GM21447 (cell line): ENCODE data around the gene CD46.

Experiments
- ATAC-seq: cut with Tn5 transposase; IDR thresholded peaks from one replicate; pipeline ENCODE4 v1.9.1; 2021; ENCODE audit not compliant: unreplicated experiment

CD46 gene

DNA sequence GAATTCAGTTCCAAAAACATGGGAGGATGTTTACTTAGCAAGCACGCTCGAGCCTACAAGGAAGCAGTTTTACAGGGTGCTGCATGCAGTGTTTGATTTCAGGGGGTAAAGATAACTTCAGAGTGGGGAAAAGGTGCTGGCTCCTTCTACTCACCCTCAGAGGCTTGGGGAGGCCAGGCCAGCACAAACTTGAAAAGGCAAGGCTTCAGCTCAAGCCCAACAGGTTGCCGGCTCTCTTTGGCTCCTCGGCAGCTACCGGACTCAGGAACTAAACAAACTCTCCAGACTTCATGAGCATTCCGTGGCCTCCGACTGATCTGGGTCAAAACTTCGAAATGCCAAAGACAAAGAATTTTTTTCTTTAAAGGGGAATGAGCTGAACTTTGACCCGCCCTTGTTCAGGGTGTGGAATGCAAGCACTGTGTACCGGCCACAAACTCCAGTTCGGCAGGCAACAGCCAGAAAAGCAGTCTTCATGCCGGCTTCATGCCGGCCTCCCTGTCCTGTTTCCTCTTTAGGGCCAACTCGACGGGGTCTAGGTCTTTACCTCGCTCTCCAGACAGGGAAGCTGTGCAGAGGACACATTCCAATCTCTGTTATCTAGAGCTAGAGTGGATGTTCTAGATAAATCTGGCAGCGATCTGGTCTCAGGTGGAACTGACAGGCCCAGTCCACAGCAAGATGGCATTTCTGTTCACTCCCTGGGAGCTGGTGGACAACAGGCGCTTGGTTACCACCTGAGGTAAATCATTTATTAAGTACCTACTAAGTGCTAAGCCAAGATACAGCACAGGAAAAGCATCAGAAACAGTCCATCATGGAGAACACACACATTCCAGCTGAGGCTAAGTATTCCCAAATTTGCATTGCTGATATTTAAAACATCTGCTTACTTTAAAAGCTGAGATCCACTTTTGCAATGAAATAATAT is 75.0 kb downstream of the CD46 start:
- ATAC-seq: no peak

DNA sequence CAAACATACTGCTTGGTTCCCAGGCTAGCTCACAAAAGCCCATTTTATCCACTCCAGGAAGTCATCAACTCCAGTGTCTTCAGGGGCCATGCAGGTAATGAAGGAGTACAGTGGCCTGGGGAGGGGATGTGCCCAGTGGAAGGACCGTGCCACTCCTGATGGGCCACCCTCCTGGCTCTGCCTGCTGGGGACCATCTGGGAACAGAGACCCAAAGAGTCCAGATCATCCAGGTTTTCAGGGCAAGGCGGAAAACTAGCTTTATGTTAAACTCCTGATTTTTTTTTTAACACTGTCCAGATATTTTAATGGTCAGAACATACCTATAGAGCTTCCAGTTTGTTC is 75.6 kb downstream of the CD46 start:
- no peak for ATAC-seq

DNA sequence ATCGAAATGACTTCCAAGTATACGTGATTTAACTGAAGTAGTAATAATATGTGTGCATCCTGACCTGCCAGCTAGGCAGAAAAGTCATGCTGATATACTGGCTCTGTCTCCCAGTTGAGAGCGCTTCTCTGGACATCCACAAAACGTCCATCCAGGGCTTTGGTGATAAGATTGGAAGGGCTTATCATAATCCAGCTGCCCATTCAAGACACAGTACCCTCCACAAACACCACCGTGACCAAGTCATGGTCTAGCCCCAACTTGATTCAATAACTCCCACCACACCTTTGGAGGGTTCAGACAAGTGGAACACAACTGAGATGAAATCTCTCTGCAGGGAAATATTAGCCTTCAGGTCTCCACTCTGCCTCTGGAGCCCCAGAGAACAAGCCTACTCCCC is 76.2 kb downstream of the CD46 start:
- ATAC-seq: no peak

DNA sequence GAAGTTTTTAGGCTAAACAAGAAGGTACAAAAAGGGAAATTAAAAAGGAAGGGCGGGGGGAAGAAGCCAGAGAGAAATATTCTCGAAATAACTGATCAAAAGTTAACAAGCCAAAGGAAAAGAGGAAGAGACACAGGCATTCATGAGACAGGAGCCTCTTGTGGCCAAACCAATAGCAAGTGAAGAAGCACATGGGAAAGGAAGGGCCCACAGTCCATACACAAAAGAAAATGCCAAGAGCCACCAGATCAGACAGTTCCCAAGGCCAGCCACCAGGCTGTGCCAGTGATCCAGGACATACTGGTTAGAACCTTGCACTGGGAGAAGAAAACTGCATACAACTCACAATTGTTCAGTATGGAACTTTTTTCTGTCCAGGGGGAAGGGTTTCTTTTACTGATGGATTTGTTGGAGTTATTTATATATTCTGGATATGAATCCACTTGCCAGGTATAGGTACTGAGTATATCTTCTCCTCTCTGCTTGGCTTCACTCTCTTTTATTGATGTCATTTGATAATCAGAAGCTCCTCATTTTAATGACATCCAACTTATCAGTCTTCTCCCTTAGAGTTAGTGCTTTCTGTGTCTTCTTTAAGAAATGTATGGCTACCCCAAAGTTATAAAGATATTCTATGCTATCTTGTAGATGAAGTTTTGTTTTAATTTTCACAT is 76.8 kb downstream of the CD46 start:
- peak; percentile 21 for ATAC-seq

DNA sequence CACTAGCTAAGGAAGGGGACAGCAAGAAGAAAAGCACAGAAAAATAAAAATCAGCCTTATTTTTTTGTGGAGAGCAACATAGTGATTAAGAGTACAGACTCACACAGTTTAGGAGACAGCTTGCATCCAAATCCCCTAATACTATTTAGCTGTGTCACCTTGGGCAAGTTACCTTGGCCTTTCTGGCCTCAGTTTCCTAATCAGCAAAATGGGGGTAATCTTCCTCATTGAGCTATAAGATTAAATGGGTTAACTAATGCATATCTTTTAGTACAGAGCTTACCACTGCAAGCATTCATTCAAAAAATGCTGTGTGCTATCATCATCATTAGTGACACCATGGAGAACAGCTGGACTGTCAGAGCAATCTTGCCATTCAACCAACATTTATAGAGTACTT is 77.7 kb downstream of the CD46 start:
- ATAC-seq: no peak

DNA sequence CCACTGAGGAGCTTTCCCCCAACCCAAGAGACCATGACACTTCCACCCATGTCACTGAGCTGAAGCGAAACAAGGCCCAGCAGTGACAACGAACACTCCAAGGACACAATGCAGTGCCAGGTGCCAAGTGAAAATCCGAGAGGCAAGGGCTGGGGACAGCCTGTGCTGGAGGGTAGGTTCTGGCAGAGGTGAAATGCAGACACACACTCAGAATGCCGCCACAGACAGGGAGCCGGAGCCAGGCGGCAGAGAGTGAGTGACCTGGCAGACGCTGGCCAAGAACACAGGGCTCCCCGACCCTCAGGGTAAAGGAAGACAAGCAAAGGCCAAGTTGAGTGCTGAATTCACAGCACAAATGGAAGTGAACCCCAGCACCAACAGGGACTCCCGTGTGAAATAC is 78.9 kb downstream of the CD46 start:
- no peak for ATAC-seq

DNA sequence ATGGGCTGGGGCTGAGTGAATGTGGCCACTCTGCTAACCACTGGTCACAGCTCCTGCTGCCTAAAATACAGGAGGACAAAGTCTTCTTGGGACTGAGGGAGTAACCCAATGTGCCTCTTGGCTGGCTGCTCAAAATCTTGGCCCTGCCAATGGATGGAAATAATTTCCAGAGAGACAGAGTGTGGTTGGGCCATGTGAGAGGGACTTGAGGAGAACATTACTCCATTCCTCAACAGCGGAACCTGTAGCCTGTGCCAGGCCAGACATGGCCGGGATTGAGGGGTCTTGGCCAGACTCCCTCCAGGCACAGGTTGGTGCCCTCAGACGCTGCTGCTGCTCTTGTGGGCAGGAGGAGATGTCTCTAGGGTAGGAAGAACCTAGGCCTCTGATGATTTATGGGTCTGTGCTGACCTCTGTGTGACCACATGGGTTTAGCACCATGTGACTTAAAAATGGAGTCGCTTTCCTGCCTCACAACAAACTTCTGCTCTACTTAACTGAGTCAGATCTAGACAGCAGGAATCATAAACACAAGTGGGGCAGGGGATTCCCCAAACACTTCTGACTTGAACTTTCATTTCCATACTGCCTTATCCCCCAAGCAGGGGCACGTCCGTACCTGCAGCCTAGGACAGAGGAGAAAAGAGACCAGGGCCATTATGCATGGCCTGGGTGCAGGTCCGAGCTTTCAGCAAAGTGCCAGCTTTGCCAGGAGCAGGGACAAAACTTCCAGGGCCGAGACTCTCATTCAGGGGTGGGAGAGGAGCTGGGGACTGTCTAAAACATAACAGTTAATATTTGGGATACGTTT is 79.9 kb downstream of the CD46 start:
- peak; percentile 88 for ATAC-seq

DNA sequence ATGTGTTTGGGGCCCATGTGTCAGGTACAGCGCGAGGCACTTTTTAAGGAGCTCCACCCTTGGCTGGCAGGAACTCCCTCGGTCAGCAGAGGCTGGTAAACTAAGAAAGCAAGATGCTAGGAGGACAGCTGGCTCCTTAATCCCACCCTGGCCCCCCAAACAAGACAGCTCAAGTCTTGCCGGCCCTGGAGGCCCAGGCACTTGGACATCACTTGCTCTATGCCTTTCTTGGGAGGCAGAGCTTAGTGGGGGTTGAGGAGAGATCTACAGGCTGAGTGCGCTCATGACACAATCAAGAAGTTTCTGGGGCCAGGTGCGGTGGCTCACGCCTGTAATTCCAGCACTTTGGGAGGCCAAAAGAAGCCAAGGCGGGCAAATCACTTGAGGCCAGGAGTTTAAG is 80.9 kb downstream of the CD46 start:
- no peak for ATAC-seq

DNA sequence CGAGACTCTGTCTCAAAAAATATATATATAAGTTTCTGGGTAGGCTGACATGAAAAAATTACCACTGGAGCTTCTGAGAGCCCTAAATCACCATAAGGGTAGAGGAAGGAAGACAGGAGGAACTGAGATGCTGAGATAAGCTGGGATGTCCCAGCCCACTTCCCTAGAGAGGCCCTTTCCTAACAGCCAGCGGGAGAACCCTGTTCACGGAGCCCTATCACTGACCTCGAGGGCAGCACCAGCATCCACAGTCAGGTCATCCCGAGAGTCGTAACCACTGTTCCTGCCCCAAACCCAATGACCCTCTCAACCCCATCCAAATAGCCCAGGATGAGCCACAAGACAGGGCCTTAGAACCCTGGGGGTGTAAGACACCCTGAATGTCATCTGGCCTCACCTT is 81.5 kb downstream of the CD46 start:
- no peak for ATAC-seq

DNA sequence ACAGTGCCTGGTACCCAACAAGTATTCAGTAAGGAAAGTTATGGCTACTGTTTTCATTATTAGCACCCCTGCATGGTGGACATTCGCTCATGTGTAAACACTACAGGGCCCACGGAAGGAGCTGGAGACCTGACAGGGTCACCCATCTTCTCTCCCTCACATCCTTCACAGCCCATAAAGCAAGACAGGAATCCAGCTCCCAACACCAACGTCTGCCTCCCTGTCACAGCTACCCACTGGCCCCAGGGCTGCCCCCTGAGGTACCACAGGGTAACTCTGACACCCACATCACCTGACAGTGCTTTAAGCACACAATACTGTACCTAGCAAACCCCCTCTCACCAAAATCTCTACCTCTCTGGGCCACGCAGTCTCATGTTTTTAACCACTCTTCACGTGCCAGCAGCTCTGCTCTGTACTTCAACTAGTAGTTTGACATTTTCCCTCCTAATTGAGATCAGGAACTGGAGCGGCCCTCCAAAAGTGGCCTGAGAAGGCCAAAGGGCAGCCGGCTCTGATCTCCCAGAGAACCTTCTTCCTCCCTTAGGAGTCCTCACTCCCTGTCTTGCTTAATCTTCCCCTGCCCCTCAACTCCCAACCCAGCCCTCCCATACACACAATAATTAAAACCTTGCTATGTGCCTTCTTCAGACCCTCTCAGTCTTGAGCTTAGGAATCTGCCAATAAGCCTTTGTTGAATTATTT is 82.3 kb downstream of the CD46 start:
- ATAC-seq: no peak

DNA sequence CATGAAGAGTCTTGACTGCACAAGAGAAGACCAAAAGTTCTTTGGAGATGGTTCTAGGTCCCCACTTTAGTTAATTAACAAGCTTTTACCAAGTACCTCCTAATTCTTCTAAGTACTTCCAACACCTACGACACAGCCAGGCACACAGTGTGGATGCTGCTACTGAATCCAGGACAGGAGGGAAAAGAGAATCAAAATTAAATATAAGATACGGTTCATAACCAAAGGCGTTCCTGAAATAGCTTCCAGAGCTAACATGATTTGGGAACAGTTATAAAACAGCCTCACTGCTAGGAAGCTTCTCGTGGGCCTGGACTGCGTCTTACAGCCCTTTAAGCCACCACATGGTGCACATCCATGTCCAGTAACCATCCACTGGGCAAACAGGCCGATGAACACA is 84.1 kb downstream of the CD46 start:
- ATAC-seq: no peak

DNA sequence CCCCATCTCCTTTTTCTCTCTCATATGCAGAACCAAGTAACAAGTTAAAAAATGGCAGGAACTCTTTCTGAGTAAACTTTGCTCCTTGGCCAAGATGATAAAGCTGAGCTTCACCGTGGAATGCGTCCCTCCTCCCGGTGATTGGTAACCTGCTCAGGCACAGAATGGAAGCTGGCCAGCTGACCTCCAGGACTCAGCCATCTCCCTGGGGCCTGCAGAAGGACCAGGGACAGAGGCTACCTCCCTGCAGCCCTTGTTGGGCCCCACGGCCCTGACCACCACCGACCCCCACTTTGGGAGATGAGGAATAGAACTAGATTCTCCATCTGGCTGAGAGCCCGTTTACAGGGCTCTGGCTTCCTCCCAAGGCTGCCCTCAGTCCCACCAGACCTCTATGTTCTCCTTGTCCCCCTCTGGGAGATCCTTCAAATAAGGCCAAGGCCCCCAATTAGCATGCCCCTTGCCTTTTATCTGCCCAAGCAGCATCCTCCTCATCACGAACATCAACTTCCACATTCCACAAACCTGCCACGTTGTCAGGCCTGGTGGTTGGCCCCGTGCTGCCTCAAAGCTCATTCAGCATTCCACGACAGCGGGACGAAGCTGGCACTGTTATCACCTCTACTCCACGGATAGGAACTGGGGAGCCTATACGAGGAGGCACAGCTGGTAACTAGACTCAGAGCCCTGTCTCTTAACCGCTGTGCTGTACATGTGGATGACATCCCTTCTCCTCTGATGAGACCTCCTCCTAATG is 84.9 kb downstream of the CD46 start:
- no peak for ATAC-seq

DNA sequence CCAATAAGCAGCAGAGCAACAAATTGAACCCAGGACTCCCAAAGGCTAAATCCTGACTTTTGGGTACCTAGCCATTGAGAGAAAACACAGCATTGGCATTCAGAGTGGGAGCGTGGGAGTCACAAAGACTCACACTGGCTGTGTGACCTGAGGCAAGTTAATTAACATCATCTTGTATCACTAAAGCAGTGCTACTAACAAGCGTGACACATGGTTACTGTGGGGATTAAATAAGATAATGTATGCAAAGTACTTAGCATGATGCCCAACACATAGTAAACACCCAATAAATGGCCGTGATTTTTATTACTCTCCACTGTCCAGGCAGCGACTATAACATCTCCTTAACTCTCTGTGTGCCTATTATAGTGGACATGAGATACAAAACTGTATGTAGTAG is 85.8 kb downstream of the CD46 start:
- ATAC-seq: no peak

DNA sequence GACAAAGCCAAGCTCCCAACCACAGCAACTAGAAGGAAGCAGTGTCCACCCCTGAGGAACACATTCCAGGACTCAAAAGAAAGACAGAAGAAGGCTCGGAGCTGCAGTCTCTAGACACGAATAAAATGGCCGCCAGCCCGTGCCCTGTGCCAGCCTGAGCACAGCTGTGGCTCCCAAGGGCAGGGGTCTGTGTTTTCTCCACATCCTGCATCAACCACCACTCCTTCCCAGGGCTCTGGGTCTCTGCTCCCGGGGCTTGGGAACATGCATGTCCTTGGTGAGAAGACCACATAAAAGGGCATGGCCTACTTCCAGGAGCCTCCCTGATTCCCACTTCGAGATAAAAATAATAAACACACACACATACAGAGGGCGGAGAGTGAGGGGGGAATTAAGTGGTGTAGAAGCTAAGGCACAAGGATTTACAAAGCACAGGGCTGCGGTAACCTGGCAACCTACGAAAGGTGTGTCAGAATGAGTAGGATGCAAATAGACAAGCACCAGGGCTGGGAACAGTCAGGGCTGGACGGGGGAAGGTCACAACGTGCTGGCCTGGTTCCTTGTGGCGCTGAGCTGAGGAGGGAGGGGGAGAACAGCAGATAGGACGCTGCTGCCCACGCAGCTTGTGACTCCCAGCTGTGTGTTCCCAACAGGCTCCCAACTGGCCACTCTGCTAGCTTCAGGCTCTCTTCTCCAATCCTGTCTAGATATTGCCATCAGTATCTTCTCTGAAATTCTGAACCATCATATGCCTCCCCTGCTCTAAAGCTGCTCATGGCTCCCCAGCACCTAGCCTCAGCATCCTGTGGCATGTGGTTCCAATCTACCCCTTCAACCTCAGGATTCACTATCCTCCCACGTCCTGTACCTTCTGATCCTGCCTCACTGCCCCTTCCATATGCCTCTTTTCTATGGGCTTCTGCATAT is 86.6 kb downstream of the CD46 start:
- ATAC-seq: no peak

DNA sequence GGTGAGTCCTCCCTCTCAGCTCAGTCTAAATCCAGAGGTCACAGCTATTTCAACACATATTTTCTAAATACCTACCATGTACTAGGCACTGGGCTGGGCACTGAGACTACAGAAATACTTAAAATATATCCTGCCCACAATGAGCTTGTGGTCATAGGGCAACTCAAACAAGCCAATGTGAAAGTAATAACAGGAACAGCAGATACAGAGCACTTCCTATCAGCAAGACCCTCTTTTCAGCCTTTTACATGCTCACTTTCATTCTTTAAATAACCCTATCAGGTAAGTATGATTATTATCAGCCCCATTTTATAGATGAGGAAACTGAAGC is 87.2 kb downstream of the CD46 start:
- ATAC-seq: no peak

DNA sequence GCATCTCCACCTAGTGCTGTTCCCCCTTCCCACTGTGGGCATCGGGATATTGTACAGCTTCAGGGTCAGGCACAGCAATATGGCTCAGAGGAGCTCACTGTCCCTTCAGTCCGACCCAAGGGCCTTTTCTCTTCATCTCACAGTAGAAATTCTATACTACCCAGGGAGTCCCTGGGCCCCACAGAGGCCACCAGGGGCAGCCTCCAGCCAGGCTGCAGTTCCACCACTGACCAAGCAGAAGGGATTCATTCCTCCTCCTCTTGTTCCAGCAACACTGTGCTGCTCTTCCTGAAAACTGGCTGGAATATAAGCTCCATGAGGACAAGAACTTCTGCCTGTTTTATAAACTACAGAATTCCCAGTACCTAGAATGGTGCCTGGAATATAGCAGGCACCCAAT is 88.5 kb downstream of the CD46 start:
- no peak for ATAC-seq

DNA sequence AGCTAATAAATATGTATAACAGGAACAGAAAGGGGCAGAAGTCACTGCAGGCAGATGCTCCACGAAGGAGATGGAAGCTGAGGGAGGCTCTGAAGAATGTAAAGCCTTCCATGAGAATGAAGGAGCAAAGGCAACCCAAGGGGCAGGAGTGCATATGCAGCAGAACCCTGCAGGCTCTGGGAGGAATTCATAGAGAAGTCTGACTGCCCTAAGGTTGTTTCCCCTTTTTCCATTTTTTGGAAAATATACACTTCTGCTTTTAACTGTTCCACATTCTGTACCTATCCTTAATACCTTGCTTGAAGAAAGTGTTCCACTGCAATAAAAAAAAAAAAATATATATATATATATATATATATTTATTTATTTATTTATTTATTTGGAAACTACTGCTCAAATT is 89.4 kb downstream of the CD46 start:
- no peak for ATAC-seq

DNA sequence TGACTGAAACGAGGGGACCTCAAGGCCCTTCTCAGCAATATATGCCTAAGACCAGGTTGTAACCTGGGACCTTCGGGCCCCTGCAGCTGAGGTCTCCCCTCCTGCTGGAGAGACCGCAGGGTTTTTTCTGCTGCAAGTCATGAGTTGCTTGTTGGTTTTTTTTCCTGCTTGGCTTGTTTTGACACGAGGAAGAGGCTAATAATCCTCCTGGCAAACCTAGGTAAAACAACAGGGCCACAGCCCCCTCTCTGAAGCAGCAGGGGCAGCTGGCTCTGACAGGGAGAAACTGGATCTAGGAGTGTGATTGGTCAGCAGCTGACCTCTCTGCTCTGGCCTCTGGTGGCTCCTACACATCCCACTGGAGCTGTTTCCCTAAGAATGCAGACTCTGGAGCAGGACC is 90.0 kb downstream of the CD46 start:
- no peak for ATAC-seq

DNA sequence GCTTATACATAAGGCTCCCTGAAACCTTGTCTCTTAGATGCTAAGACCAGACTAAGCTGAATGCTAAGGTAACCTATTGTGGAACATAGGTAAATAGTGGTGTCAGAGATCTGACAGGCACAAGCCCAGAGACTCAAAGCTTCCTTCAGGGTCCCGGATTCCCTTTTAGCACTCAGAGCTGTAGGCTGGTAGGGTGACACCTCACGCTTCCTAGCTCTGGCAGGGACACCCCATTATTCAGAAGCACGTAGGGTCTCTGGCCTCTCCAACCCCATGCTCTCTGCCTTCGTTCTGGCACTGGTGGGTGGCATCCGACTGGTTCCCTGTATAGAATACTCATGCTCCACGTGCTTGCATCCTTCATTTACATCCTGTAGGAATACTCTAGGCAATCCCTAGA is 90.7 kb downstream of the CD46 start:
- ATAC-seq: no peak

DNA sequence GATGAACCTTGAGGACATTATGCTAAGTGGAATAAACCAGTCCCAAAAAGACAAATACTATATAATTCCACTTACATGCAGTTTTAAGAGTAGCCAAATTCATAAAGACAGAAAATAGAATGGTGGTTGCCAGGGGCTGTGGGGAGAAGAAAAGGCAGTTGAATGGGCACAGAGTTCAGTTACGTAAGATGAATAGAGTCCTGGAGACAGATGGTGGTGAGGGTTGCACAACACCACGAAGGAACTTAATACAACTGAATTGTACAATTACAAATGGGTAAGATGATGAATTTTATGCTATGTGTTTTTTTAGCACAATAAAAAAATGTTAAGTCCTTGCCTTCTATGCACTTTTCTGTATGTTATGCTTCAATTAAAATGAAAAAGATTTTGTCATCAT is 92.5 kb downstream of the CD46 start:
- ATAC-seq: no peak
